Measurements from ENCODE around the gene NDNF. TPM values are rescaled to one million over a fixed set of nuclear protein-coding genes. Genes with fewer than 3 reads are reported as not detected.

Gene NDNF
- total RNA-seq, 1 donor from 2014 or later = 33.3 TPM

DNA sequence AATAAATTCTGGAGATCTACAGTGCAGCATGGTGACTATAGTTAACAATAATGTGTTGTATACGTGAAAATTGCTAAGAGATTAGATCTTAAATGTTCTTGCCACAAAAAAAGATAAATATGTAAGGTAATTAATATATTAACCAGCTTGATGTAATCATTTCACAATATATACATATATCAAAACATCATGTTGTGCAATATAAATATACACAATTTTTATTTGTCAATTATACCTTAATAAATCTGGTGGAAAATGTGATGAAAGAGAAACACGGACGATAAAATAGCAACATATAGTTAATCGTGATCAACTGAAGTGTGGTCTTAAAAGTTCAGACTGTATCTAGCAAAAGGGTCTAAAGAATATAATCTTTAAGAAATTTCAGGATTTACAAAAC lies 16.5 kb upstream of the NDNF start:
- TF ChIP-seq, protein P1, sequence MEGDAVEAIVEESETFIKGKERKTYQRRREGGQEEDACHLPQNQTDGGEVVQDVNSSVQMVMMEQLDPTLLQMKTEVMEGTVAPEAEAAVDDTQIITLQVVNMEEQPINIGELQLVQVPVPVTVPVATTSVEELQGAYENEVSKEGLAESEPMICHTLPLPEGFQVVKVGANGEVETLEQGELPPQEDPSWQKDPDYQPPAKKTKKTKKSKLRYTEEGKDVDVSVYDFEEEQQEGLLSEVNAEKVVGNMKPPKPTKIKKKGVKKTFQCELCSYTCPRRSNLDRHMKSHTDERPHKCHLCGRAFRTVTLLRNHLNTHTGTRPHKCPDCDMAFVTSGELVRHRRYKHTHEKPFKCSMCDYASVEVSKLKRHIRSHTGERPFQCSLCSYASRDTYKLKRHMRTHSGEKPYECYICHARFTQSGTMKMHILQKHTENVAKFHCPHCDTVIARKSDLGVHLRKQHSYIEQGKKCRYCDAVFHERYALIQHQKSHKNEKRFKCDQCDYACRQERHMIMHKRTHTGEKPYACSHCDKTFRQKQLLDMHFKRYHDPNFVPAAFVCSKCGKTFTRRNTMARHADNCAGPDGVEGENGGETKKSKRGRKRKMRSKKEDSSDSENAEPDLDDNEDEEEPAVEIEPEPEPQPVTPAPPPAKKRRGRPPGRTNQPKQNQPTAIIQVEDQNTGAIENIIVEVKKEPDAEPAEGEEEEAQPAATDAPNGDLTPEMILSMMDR (IDR thresholded peaks at IDR 0.05; ENCODE audit: unreplicated experiment) = no peak
- no peaks in the 10 kb centered on the region for H3K27me3 Mint-ChIP-seq (ENCODE audit: unreplicated experiment)
- no peak overlapping the region for H3K4me3 Mint-ChIP-seq (ENCODE audit: unreplicated experiment)

DNA sequence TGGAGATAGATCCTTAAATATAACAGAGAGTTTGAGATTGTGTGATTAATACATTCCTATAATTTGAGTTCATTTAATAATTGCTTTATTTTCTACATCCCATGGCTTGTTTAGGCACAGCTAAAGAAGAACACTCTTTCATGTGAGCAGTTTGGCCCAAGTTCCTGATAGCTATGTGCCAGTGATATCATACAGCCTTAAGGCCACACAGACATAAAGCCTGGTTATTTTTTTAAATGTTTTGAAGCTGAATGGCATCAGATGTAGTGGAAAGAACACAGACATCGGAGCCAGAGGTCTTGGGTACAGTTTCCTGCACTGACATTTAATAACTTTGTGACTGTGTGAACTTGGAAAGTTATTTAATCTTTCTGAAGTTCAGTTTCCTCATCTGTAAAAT lies 7.0 kb upstream of the NDNF start:
- no peak overlapping the region for H3K27ac Mint-ChIP-seq (ENCODE audit: unreplicated experiment)
- TF ChIP-seq, protein P1 (IDR thresholded peaks at IDR 0.05; ENCODE audit: unreplicated experiment) = no peak
- peaks cover 1% of the 10 kb centered on the region for H3K27me3 Mint-ChIP-seq (ENCODE audit: unreplicated experiment)
- no peak overlapping the region for H3K4me3 Mint-ChIP-seq (ENCODE audit: unreplicated experiment)
- H3K4me1 Mint-ChIP-seq (ENCODE audit: unreplicated experiment) = peaks cover 9% of the 10 kb centered on the region
- H3K9me3 Mint-ChIP-seq (ENCODE audit: unreplicated experiment) = no peaks in the 10 kb centered on the region
- H3K36me3 Mint-ChIP-seq (ENCODE audit: low read depth, unreplicated experiment) = no peaks in the 10 kb centered on the region
- no peak for DNase-seq (ENCODE audit: low spot score)

More for the DNA sequence above, 16.5 kb upstream of the NDNF start:
- no peaks in the 10 kb centered on the region for H3K36me3 Mint-ChIP-seq (ENCODE audit: low read depth, unreplicated experiment)
- H3K9me3 Mint-ChIP-seq (ENCODE audit: unreplicated experiment) = no peaks in the 10 kb centered on the region
- H3K27ac Mint-ChIP-seq (ENCODE audit: unreplicated experiment) = no peak overlapping the region
- peaks cover 9% of the 10 kb centered on the region for H3K4me1 Mint-ChIP-seq (ENCODE audit: unreplicated experiment)
- no peak for DNase-seq (ENCODE audit: low spot score)

DNA sequence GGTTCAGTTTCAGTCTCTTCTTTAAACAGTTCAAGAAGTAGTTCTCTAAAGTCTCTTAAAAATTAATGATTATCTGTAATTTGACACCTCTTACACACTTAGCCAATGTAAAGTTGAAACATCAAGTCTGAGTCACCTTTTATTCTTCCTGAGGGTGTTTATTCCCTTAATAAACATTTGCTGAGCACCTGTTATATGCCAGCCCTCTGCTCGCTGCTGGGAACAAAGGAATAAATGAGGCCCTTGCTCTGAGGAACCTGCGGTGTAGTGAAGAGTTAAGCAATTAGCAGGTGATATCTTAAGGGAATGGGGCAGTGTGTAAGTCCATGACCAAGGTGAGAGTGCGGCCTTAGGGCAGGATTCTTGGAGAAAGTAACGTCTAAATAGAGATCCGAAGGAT lies 5.2 kb upstream of the NDNF start:
- Mint-ChIP-seq H3K27me3 (ENCODE audit: unreplicated experiment) (peaks cover 4% of the 10 kb centered on the region), H3K9me3 (ENCODE audit: unreplicated experiment) (no peaks in the 10 kb centered on the region)

DNA sequence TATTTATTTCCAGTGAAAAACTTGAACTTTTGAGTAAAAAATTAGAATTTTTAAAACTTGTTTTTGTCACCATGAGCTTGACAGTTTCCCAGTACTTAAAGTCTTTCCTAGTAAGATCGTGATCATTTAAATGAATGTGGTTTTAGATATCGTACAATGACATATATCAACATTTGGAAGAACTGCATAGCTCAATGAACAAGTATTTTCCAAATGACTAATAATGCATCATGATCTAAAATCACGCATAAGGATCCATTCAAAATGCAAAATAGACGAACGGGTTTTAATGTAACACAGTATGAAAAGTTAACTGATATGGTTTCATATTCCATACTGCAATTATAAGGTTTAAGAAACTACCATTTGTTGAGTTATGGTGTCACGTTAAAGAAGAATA lies 4.1 kb upstream of the NDNF start:
- DNase-seq (ENCODE audit: low spot score) = no peak
- H3K9me3 Mint-ChIP-seq (ENCODE audit: unreplicated experiment) = no peaks in the 10 kb centered on the region
- H3K27me3 Mint-ChIP-seq (ENCODE audit: unreplicated experiment) = peaks cover 9% of the 10 kb centered on the region
- no peaks in the 10 kb centered on the region for H3K36me3 Mint-ChIP-seq (ENCODE audit: low read depth, unreplicated experiment)
- TF ChIP-seq, protein P1 (IDR thresholded peaks at IDR 0.05; ENCODE audit: unreplicated experiment) = no peak
- H3K4me3 Mint-ChIP-seq (ENCODE audit: unreplicated experiment) = no peak overlapping the region
- peaks cover 22% of the 10 kb centered on the region for H3K4me1 Mint-ChIP-seq (ENCODE audit: unreplicated experiment)
- no peak overlapping the region for H3K27ac Mint-ChIP-seq (ENCODE audit: unreplicated experiment)

More for the DNA sequence above, 5.2 kb upstream of the NDNF start:
- Mint-ChIP-seq H3K4me3 (ENCODE audit: unreplicated experiment) (no peak overlapping the region), H3K4me1 (ENCODE audit: unreplicated experiment) (peaks cover 20% of the 10 kb centered on the region), H3K27ac (ENCODE audit: unreplicated experiment) (no peak overlapping the region), H3K36me3 (ENCODE audit: low read depth, unreplicated experiment) (no peaks in the 10 kb centered on the region)
- TF ChIP-seq, protein P1 (IDR thresholded peaks at IDR 0.05; ENCODE audit: unreplicated experiment) = no peak
- DNase-seq (ENCODE audit: low spot score) = no peak

DNA sequence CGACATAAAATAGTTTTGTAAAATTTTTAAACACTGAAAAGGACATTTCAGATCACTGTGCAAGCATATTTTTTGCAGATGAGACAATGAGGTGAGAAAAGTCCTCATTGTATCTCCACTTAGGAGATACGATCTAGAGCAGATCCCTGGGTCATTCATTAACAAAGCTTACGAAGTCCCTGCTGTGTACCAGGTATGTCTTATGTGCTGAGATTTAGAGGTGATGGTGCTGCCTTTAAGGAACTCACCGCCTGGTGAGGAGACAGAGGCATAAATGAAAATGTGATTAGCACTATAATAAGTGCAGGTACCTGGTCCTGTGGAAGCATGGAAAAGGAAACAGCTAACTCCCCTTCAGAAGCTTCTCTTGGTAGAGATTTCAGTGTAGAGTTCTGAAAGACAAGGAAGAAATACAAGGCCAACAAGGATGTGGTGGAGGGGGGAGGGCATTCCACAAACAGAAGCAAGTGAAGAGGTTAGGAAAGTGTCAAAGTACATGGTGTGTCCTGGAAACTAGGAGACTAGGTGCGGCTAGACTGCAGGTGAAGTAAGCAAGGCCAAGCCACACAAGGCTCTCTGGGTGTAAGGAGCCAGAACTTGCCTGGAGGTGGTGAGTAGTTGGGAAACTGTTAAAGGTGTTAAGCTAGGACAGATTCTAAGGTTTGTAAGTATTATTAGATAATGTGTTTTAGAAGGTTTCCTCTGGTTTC lies 1.5 kb upstream of the NDNF start:
- H3K27me3 Mint-ChIP-seq (ENCODE audit: unreplicated experiment) = peaks cover 18% of the 10 kb centered on the region
- TF ChIP-seq, protein P1 (IDR thresholded peaks at IDR 0.05; ENCODE audit: unreplicated experiment) = no peak
- peak overlapping the region; percentile 6 for H3K4me3 Mint-ChIP-seq (ENCODE audit: unreplicated experiment)
- DNase-seq (ENCODE audit: low spot score) = no peak
- H3K4me1 Mint-ChIP-seq (ENCODE audit: unreplicated experiment) = peaks cover 33% of the 10 kb centered on the region
- H3K9me3 Mint-ChIP-seq (ENCODE audit: unreplicated experiment) = no peaks in the 10 kb centered on the region
- no peaks in the 10 kb centered on the region for H3K36me3 Mint-ChIP-seq (ENCODE audit: low read depth, unreplicated experiment)
- no peak overlapping the region for H3K27ac Mint-ChIP-seq (ENCODE audit: unreplicated experiment)

Measured in endothelial cell (in vitro differentiated cells).